T-helper 9 cell (primary cell): Measurements from ENCODE around the gene RLN1.
"Not testable (repeated sequence)": the region's sequence is repeated elsewhere in the genome, so short reads cannot be mapped to it uniquely, and the experiment has no call there.

Experiments used
- DNase-seq: peaks from one replicate; pipeline ENCODE4 v3.0.0-alpha.2; 2020

Gene RLN1

GRCh38 chr9:5321601-5322000 is 18.1 kb downstream of the RLN1 start:
- not testable (repeated sequence) for DNase-seq

DNA sequence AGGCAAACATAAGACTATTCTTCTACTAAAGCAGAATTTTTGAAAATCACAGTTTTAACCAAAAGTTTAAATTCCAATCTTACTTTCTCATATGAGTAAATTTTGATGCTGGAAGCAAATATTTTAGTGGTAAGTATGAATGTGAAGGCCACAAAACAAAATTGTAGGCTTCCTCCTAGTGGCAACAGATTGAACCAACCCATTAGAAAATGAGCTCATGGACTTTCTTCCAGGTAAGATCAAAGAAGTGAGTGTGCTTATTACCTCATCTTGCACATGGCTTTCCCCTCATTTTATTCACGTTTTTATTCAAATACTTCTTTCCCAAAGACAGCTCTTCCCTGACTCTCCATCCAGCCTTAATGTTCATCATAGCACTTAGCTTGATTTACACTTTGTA is 18.6 kb downstream of the RLN1 start:
- DNase-seq, result no peak

- DNase-seq, result not testable (repeated sequence)
Measured at GRCh38 chr9:5316406-5316805, 23.3 kb downstream of the RLN1 start.

DNA sequence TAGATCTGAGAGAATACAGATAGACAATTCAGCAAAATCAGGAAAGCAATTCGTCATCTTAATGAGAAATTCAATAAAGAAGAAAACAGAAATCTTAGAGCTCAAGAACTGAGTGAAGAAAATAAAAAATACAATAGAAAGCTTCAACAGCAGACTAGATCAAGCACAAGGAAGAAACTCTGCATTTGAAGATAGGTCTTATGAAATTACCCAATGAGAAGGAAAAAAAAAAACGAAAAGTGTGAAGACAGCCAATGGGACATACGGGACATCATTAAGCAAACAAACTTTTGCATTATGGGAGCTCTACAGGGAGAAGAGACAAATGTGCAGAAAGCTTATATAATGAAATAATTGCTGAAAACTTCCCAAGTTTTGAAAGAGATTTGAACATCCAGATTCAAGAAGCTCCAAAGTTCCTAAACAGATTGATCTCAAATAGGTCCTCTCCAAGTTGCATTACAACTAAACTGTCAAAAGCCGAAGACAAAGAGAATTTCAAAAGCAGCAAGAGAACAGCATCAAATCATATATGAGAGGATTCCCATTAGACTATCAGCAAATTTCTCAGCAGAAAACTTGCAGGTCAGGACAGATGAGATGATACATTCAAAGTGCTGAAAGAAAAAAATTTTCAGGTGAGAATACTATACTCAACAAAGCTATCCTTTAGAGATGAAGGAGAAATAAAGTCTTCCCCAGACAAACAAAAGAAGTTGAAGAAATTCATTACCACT is 24.3 kb downstream of the RLN1 start:
- no peak for DNase-seq

GRCh38 chr9:5310851-5311250 is 28.8 kb downstream of the RLN1 start:
- DNase-seq, result no peak

GRCh38 chr9:5305741-5306140 is 33.9 kb downstream of the RLN1 start:
- no peak for DNase-seq

- not testable (repeated sequence) for DNase-seq
Measured at GRCh38 chr9:5303840-5304795, 35.6 kb downstream of the RLN1 start, which contains the start of gene RLN2. Gene RLN2, minus strand, starts transcription at chr9:5304716. Its CDS starts 136 bp downstream, at chr9:5304580.

- DNase-seq, result no peak
Measured at GRCh38 chr9:5301544-5301943, 38.1 kb downstream of the RLN1 start.

- no peak for DNase-seq
Measured at GRCh38 chr9:5292141-5292540, 47.5 kb downstream of the RLN1 start.

DNA sequence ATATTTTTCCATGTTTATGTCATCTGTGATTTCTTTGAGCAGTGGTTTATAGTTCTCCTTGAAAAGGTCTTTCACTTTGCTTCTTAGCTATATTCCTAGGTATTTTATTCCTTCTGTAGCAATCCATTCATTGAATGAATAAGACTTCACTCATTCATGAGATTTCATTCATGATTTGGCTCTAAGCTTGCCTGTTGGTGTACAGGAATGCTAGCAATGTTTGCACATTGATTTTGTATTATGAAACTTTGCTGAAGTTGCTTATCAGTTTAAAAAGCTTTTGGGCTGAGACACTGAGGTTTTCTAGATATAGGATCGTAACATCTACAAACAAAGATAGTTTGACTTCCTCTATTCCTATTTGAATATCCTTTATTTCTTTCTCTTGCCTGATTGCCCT is 51.1 kb downstream of the RLN1 start:
- DNase-seq, result no peak

DNA sequence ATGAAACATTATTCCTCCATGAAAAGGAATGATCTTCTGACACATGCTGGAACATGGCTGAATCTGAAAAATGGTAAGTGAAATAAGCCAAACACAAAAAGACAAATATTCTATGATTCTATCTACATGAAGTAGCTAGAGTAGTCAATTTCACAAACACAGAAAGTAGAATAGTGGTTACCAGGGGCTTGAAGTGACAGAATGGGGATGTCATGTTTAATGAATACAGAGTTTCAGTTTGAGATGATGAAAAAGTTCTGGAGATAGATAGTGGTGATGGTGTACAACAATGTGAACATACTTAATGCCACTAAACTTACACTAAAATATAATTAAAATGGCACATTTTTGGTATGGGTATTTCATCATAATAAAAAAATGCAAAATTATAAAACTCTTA is 53.4 kb downstream of the RLN1 start:
- DNase-seq, result no peak
